Mesenchymal stem cell (in vitro differentiated cells and primary cell): ENCODE data around the gene RNF167.

Experiments
- DNase-seq: peaks from one replicate; pipeline ENCODE4 v3.0.0-alpha.2; 2013
- H2AFZ ChIP-seq: one replicate; pipeline ENCODE4 v1.6.1; 2013; ENCODE audit warnings: low read depth, mild to moderate bottlenecking, control low read depth, inconsistent platforms, low read length, moderate library complexity
- H2AK5ac ChIP-seq: 2 replicates; pipeline ENCODE4 v1.6.1; 2013; ENCODE audit warnings: low read length, moderate library complexity, mild to moderate bottlenecking, inconsistent platforms; ENCODE audit not compliant: severe bottlenecking
- H2BK120ac ChIP-seq: one replicate; pipeline ENCODE4 v1.6.1; 2013; ENCODE audit warnings: low read depth, mild to moderate bottlenecking, inconsistent platforms, low read length, moderate library complexity
- H2BK12ac ChIP-seq, 2 experiments: one replicate each; pipeline ENCODE4 v1.6.1; 2013; ENCODE audit warnings: inconsistent platforms in 2 of 2, low read length in 2 of 2, mild to moderate bottlenecking in 2 of 2, moderate library complexity in 2 of 2, control low read depth in 1 of 2
- H2BK15ac ChIP-seq: one replicate; pipeline ENCODE4 v1.6.1; 2013; ENCODE audit warnings: mild to moderate bottlenecking, low read depth, inconsistent platforms; ENCODE audit not compliant: poor library complexity, severe bottlenecking
- H2BK5ac ChIP-seq: 2 replicates; pipeline ENCODE4 v1.6.1; 2013; ENCODE audit warnings: low read depth, mild to moderate bottlenecking, low read length, control low read depth, inconsistent platforms; ENCODE audit not compliant: poor library complexity, severe bottlenecking
- H3K14ac ChIP-seq, 2 experiments: one replicate each; pipeline ENCODE4 v1.6.1; 2013; ENCODE audit warnings: inconsistent platforms in 2 of 2, low read length in 2 of 2, control low read depth in 1 of 2, mild to moderate bottlenecking in 1 of 2, moderate library complexity in 1 of 2
- H3K18ac ChIP-seq, 2 experiments: one replicate each; pipeline ENCODE4 v1.6.1; 2013; ENCODE audit warnings: inconsistent platforms in 2 of 2, low read length in 2 of 2, control low read depth in 1 of 2, low read depth in 1 of 2, mild to moderate bottlenecking in 1 of 2
- H3K23ac ChIP-seq, 2 experiments: one replicate each; pipeline ENCODE4 v1.6.1; 2013; ENCODE audit warnings: inconsistent platforms in 2 of 2, low read length in 2 of 2, mild to moderate bottlenecking in 2 of 2, moderate library complexity in 2 of 2, control low read depth in 1 of 2
- H3K27ac ChIP-seq: 2 replicates; pipeline ENCODE4 v1.5.1; 2013; ENCODE audit warnings: mild to moderate bottlenecking, moderate library complexity, low read length, control low read depth, inconsistent platforms; ENCODE audit not compliant: poor library complexity, severe bottlenecking
- H3K27me3 ChIP-seq, 2 experiments: 2 replicates each; pipeline versions ENCODE4 v1.6.1 to v1.7.0; 2013; ENCODE audit warnings: low read length in 2 of 2, mild to moderate bottlenecking in 2 of 2, moderate library complexity in 2 of 2, control low read depth in 1 of 2, inconsistent platforms in 1 of 2; ENCODE audit not compliant: control insufficient read depth in 1 of 2, insufficient read depth in 1 of 2
- H3K36me3 ChIP-seq, 2 experiments: 2 replicates each; pipeline versions ENCODE4 v1.6.1 to v1.7.0; 2013; ENCODE audit warnings: low read length in 2 of 2, control low read depth in 1 of 2, inconsistent platforms in 1 of 2, low read depth in 1 of 2, mild to moderate bottlenecking in 1 of 2; ENCODE audit not compliant: insufficient read depth in 2 of 2, control insufficient read depth in 1 of 2
- H3K4ac ChIP-seq, 2 experiments: one replicate each; pipeline ENCODE4 v1.6.1; 2013; ENCODE audit warnings: inconsistent platforms in 2 of 2, low read length in 2 of 2, mild to moderate bottlenecking in 2 of 2, moderate library complexity in 2 of 2, control low read depth in 1 of 2, low read depth in 1 of 2
- H3K4me1 ChIP-seq: 2 replicates; pipeline ENCODE4 v1.6.1; 2013; ENCODE audit warnings: low read depth, low read length, control low read depth; ENCODE audit not compliant: control insufficient read depth, insufficient read depth
- H3K4me2 ChIP-seq: 2 replicates; pipeline ENCODE4 v1.6.1; 2013; ENCODE audit warnings: low read length, mild to moderate bottlenecking, inconsistent platforms; ENCODE audit not compliant: poor library complexity, severe bottlenecking
- H3K4me3 ChIP-seq, 2 experiments: 2 replicates each; pipeline versions ENCODE4 v1.5.1 to v1.7.0; 2013; ENCODE audit warnings: low read length in 2 of 2, mild to moderate bottlenecking in 2 of 2, control low read depth in 1 of 2, low read depth in 1 of 2; ENCODE audit not compliant: insufficient read depth in 1 of 2
- H3K79me1 ChIP-seq: replicated peaks from 2 replicates; pipeline ENCODE4 v1.6.1; 2013; ENCODE audit warnings: mild to moderate bottlenecking, control low read depth, low read length, inconsistent platforms; ENCODE audit not compliant: poor library complexity, severe bottlenecking
- H3K9ac ChIP-seq: 2 replicates; pipeline ENCODE4 v1.7.0; 2013; ENCODE audit warnings: mild to moderate bottlenecking, low read length, moderate library complexity
- H3K9me3 ChIP-seq: 2 replicates; pipeline ENCODE4 v1.7.0; 2013; ENCODE audit warnings: mild to moderate bottlenecking, low read length; ENCODE audit not compliant: control insufficient read depth
- H4K8ac ChIP-seq: one replicate; pipeline ENCODE4 v1.6.1; 2013; ENCODE audit warnings: inconsistent platforms, mild to moderate bottlenecking, low read length, moderate library complexity
- H4K91ac ChIP-seq: one replicate; pipeline ENCODE4 v1.6.1; 2013; ENCODE audit warnings: mild to moderate bottlenecking, low read length, inconsistent platforms
- WGBS: methylation state at CpG from one replicate; pipeline ENCODE4 v1.1.7; 2013; ENCODE audit warnings: mixed read lengths; 5-methylcytosine and 5-hydroxymethylcytosine counted together

The RNF167 gene

DNA sequence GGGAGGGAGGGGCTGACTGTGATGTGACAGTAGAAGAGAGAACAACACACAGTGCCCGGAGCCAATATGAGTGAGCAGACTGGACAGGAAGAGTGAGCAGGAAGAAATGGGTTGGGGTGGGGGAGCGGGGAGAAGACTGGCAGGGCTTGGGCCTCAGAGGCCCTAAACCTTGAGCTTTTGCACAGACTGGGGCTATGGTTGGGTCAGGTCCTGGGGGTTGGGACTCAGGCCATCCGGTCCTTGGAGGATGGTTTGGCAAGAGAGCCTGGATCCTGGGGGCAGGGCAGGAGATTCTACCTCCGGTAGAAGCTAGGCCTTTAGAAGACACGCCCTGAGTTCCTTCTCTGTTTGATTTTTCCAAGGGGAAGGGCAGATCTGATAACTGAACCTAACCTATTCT, 46.3 kb downstream of the RNF167 start:
- Histone ChIP-seq H3K4me3 (peak overlapping the region in 1 of 2 experiments; percentile 82), H3K4ac (no peak overlapping the region)
- no peak for DNase-seq

DNA sequence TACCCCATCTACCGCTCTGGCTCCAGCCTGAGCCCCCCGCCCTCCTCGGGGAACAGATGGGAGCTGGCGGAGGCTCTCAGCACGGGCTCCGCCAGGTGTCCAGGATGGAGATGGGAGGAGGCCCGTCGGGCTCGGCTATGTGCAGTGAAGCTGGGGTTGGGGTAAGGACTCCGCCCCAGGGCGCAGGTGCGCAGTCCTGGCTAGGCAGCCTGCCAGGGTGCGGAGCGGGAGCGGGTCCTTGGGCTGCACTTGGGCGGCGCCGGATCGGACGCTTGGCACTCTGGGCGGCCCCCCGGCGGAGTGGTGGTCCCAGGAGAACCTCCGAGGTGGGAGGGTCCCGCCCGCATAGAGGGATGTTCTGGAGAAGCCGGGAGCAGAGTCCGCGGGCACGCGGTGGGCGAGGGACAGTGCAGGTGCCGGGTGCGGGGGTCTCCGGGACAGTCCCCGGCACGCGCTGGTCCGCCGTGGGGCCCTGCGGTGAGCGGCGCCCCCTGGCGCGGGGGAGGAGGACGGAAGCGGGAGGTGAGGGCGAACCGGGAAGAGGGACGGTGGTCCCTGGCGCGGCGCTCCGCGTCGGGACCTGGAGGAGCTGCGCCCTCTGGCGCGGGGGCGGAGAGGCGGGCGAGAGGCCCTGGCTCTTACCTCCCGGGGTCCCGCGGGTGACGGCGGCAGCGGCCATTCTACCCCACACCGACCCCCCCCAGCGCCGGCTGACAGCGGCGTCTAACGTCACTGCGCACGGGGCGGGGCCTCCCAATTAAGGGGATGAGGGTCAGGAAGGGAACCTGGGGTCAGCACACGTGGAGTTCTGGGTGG, 47.1 kb downstream of the RNF167 start, which contains the start of gene CAMTA2:
Gene CAMTA2, minus strand, starts transcription at position 725 of the 816 bp plus-strand sequence. CDS start 1,453 bp downstream, outside the sequence.
- Histone ChIP-seq H3K9me3 (no peaks in the 10 kb centered on the region), H3K27me3 (no peaks in the 10 kb centered on the region), H3K18ac (peak within 1 kb of the TSS; percentile 86 to 90), H3K4ac (peak within 1 kb of the TSS; percentile 75 to 91), H2AFZ (peak within 1 kb of the TSS; percentile 80), H3K14ac (peak within 1 kb of the TSS in 1 of 2 experiments; percentile 81), H2BK15ac (peak within 1 kb of the TSS; percentile 60), H3K9ac (peak within 1 kb of the TSS; percentile 91), H3K4me2 (peak within 1 kb of the TSS; percentile 86), H3K4me1 (peaks cover 20% of the 10 kb centered on the region), H3K23ac (peak within 1 kb of the TSS in 1 of 2 experiments; percentile 11), H3K27ac (peak within 1 kb of the TSS; percentile 8), H2BK5ac (no peak within 1 kb of the TSS), H2BK120ac (peak within 1 kb of the TSS; percentile 21), H3K36me3 (peaks cover 8 to 23% of the 10 kb centered on the region in 2 experiments), H4K91ac (peak within 1 kb of the TSS; percentile 64), H3K4me3 (peak within 1 kb of the TSS; percentile 72 to 82), H4K8ac (peak within 1 kb of the TSS; percentile 89), H2AK5ac (no peak within 1 kb of the TSS), H2BK12ac (peak within 1 kb of the TSS in 1 of 2 experiments; percentile 23), H3K79me1 (peaks cover 6% of the 10 kb centered on the region)
- peak; percentile 72 for DNase-seq
- 3% methylated on average over 37 of the region's 78 CpGs for WGBS

More for the DNA sequence above, 46.3 kb downstream of the RNF167 start:
- Histone ChIP-seq H3K18ac (peak overlapping the region in 1 of 2 experiments; percentile 30), H3K23ac (no peak overlapping the region), H3K9ac (peak overlapping the region; percentile 91), H2BK5ac (no peak overlapping the region), H4K8ac (peak overlapping the region; percentile 45), H3K36me3 (peaks cover 16 to 29% of the 10 kb centered on the region in 2 experiments), H2AFZ (no peak overlapping the region), H3K27ac (no peak overlapping the region), H3K14ac (no peak overlapping the region), H3K79me1 (peaks cover 6% of the 10 kb centered on the region), H2BK15ac (no peak overlapping the region), H3K27me3 (no peaks in the 10 kb centered on the region), H3K9me3 (no peaks in the 10 kb centered on the region), H2BK12ac (no peak overlapping the region), H2AK5ac (no peak overlapping the region), H3K4me1 (peaks cover 20% of the 10 kb centered on the region), H4K91ac (no peak overlapping the region), H2BK120ac (no peak overlapping the region), H3K4me2 (peak overlapping the region; percentile 86)
- 74% methylated on average over 4 of the region's 5 CpGs for WGBS

DNA sequence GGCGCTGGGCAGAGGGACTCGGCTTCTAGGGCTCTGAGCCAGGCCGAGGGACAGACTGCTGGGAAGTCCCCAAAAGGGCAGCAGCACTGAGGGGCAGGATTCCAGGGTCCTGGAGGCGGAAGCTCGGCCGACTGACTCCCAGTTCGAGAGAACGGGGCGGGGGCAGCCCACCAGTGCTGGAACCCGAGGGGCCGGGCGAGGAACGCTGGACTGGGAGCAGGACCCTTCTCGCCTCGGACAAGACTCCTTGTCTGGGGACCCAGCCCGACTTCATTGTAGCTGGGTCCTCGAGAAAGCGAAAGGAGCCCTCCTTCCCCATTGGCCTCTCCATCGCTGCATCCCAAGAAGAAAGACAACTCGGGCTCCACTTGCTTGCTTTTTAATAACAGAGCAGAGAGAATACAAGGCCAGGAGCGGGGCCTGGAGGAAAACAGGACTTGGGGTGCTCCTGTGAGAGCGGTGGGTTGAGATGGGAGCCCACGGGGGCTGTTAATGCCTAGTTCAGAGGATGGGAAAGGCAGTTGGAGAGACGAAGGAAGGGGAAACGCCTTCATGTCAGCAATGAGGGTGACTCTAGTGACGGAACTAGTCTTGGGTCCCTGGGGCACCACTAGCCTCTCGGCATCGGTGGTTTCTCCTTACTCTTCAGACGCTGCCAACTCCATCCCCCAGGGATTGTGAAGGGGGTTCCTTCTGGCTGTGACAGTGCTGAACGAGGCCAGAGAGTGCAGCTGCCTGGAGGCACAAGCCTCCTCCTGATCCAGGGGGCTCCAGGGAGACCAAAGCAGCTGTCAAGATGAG, 47.9 kb downstream of the RNF167 start:
- Histone ChIP-seq H3K9me3 (no peaks in the 10 kb centered on the region), H2AK5ac (no peak overlapping the region), H4K8ac (peak overlapping the region; percentile 89), H4K91ac (peak overlapping the region; percentile 15), H3K23ac (peak overlapping the region in 1 of 2 experiments; percentile 10), H2BK15ac (no peak overlapping the region), H3K4me2 (peak overlapping the region; percentile 86), H2BK5ac (no peak overlapping the region), H3K27ac (peak overlapping the region; percentile 8), H3K79me1 (peaks cover 6% of the 10 kb centered on the region), H3K36me3 (peaks cover under 1 to 15% of the 10 kb centered on the region in 2 experiments), H3K4me1 (peaks cover 20% of the 10 kb centered on the region), H3K4me3 (peak overlapping the region; percentile 72 to 82), H3K18ac (peak overlapping the region; percentile 78 to 90), H3K14ac (peak overlapping the region in 1 of 2 experiments; percentile 81), H2AFZ (peak overlapping the region; percentile 80), H3K4ac (peak overlapping the region; percentile 75 to 91), H3K9ac (peak overlapping the region; percentile 91), H2BK120ac (no peak overlapping the region), H3K27me3 (no peaks in the 10 kb centered on the region), H2BK12ac (no peak overlapping the region)
- DNase-seq: no peak
- 15% methylated on average over 25 of the region's 30 CpGs for WGBS
